SKM-1 treated with dmso at 0.1 percent for 144 hours (cell line): ENCODE measurements around the gene MYO16.

Experiments
- DNase-seq: peaks from one replicate; lab custom pipeline; 2025; ENCODE audit not compliant: unreplicated experiment; lab: John Stamatoyannopoulos, UW

Gene MYO16

GRCh38 chr13:108927615-108928014 is 298.2 kb downstream of the MYO16 start:
- DNase-seq = no peak

DNA sequence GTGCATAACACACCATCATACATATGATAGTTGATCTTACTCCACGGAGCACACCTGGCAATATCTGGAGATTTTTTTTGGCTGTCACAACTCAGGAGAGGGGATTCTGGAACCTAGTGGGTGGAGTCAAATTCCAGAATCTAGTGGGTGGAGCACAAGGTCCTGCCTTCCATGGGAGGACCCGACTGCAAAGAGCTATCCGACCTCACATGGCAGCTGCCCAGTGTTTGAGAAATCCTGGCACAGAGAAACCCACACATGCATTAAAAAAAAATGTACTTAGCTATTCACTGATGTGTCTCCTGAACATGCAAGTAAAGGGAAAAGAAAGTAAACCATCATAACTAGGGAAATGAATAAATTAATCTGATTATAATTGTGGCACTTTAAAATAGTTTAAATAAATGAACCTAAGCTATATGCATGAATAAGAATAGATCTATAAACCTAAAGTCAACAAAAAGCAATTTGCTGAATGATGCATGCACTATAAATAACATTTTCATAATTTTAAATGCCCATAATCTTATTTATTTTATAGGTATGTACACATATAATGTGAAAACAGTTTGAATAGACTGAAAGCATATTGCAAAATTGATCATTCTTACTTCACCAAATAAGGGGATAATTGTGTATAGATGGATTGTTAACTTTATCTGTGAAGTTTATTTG is 300.3 kb downstream of the MYO16 start:
- DNase-seq = no peak

DNA sequence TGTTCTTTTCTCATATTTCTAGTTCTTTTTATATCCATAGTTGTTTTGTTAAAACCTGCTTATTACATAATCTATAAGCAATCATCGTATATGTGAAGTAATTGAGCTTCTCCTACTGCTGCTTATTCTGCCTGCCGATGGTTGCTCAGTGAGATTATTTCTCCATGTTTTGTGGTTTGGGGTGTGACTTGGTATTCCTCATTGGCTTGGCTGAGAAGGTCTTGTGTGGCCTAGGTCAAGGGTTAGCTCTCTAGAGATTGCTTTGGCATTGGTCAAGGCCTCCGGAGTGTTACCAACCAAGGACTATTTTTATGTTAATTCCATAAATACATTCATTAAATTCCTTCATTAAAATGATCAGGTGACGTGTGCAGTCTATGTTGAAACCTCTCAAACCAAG is 302.8 kb downstream of the MYO16 start:
- peak; percentile 43 for DNase-seq

DNA sequence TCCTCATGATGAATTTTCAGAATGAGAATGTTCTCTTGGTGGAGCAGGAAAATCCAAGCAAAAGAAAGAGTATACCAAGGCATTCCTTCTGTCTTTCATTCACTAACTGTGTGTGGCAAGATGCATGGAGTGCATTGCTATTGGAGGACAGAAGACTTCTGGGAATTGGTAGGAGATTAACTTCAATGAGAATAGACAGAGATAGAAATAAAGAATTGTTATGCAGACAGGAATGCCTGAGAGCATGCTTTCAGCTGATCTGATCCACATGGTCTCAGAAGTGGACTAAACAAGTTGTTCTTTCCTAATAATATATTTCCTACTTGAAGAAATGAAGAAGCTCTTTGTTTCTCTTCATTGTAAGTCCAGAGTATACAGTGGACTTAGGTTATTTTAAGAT is 303.6 kb downstream of the MYO16 start:
- DNase-seq = no peak

DNA sequence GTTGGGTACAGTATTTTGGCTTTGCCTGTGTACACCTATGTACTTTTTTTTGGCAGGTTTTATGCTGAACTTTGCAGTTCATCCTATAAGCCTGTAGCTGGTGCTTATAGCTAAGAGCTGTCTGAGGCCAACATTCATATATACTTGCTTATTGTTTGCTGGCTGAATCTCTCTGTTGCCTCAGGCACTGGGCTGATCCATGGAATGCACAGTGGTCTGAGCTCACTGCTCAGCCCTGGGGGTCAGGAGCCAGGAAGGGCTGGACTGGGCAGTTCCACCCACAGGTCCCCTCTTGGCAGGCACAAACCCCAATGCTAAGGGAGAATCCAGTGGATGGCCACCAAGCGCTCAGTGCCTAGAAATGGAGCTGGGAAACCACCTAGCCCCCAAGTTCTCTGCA is 308.7 kb downstream of the MYO16 start:
- no peak for DNase-seq

DNA sequence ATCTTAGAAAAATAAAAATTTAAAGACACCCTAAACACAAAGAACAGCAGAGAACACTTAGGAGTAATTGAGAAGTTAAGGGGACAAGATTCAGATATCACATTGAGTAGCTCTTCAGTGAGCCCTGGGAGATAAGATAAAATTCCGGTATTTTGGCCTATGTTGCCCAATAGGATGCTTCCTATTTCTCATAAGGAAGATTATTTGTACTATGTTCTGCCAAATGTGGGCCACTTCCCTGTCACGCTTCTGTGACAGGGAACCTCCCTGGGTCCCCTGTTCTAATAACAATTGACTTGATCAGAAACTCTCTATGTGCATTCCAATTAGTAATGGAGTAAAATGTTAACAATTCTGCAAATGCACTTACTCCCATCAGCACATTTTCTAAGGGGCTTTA is 310.7 kb downstream of the MYO16 start:
- DNase-seq = no peak

DNA sequence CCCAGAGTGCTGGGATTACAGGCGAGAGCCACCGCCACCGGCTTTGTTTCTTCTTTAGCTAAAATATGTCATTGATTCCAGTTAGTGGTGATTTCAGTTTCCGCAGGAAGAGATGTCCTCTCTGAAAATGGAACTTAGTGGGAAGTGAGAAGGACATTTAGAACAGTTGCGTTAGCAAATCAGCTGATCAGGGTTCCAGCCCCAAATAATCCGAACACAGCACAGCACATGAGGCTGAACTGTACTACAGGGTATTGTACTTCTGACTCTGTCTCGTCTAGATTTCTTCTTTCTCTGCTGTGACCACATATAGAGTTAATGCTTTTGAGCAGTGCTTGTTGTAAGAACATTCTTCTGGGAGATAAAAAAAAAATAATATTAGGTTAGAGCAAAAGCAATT is 314.4 kb downstream of the MYO16 start:
- no peak for DNase-seq

DNA sequence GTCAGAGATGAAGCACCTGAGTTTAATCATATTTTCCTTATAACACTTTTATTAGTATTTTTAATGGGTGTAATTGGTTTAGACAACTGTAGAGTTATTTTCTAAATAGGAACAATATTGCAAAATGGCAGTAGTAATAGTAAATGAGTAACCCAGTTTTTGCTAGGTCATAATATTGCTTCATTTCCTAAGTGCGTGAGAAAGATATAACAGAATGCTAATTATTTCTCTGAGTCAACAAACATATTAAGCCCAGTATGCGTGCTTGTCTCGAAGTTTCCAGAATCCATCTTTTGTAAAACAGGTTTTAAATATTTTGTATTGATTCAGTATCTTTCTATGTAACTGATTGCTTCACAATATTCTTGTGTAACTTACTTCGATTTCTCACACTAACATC is 315.3 kb downstream of the MYO16 start:
- DNase-seq = no peak

DNA sequence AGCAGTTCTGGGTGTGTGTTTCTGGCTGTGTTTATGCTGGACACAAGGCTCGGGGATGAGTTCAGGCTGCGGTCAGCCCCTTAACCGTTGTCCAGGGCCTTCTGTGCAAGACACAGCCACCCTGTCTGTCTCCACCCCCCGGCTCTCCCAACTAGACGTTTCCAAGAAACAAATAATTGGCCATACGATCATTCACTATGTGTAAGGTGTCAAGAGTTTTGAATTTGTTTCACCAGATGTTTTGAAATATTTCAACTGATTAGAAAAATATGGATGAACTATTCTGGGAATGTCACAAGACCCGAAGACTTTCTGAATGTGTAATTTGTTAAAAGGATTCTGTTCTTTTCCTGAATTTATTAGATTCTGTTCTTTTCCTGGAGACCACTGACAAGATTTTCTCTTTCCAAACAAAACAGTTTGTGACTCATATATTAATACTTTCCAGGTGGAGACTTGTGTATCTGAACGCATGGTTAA is 318.2 kb downstream of the MYO16 start:
- no peak for DNase-seq

DNA sequence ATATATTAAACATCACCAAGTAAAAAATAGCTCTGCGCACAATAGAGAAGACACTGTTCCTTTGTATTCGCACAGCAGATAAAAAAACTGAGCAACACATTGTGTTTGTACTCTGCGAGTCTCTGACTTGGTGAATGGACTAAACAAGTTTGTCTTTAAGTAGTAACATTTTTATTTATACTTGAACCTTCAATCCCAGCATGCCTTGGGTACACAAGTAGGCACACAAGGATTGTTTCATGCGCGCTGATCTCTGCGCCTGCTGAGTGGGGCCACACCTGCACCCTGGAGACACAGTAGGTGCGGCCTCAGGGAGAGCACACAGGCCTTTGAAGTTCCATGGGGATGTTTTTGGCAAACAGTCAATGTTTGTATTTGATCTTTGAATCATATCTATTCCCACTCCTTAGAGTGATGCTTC is 318.9 kb downstream of the MYO16 start:
- no peak for DNase-seq

- no peak for DNase-seq
These were observed 321.1 kb downstream of the MYO16 start for GRCh38 chr13:108950333-108951010.

GRCh38 chr13:108955741-108956140 is 326.3 kb downstream of the MYO16 start:
- no peak for DNase-seq

DNA sequence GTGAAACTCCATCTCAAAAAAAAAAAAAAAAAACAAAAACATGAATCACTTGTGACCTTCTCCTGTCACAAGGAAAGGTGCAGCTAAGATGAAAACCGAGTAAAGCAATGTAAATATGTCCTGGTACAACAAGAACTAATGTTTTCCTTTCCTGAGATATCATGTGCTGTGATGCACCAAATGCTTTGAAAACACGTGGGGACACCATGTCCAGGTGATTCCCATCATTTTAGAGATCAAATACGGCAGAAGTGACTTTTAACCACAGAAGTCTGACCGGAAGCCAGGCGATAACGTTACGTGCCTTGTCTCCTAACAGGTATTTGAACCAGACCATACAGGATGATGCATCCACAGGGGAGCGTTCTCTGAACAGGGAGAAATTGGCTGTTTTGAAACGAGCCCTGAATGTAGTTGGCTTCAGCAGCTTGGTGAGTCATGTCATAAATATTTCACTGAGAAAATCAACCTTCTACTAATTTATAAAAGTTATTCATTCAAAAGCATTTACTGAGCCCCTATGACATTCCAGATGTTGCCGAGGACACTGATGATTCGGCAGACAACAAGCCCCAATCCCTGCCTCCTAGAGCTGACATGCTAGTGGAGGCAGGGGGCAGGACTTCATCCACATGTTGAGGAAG is 328.1 kb downstream of the MYO16 start:
- no peak for DNase-seq

DNA sequence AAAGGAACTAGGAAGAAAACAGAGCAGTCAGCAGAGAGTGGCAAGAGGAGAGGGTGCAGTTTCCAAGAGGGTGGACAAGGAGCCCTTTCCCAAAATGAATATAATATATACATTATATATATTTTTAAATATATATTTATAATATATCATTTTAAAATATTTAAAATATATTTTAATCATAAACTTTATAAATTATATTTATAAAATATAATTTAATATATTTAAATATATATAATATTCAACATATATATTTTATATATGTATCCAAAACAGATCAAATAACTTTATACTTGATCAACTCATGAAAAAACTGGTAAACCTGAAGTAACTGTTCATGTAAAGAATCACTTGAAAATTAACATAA is 328.6 kb downstream of the MYO16 start:
- no peak for DNase-seq

GRCh38 chr13:108959234-108959633 is 329.8 kb downstream of the MYO16 start:
- no peak for DNase-seq

GRCh38 chr13:108960006-108960405 is 330.6 kb downstream of the MYO16 start:
- DNase-seq = no peak

- peak; percentile 73 for DNase-seq
These were observed 332.2 kb downstream of the MYO16 start for GRCh38 chr13:108961542-108962125.

DNA sequence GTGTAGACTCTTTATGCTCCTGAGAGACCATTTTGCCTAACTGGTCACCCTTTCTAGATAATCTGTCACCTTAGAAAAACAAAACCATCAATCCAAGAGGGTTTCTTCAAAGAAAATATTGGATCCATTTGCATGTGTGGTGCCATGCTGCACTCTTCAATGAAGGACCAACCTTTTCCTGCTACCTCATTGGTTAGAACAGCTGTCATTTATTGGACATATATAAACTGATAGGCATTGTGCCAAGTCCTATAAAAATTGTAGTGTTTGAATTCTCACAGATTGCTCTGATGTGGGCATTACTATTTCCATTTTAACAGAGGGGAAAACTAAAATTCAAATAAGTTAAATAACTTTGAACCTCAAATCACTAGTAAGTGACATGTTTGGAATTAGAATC is 333.2 kb downstream of the MYO16 start:
- no peak for DNase-seq

DNA sequence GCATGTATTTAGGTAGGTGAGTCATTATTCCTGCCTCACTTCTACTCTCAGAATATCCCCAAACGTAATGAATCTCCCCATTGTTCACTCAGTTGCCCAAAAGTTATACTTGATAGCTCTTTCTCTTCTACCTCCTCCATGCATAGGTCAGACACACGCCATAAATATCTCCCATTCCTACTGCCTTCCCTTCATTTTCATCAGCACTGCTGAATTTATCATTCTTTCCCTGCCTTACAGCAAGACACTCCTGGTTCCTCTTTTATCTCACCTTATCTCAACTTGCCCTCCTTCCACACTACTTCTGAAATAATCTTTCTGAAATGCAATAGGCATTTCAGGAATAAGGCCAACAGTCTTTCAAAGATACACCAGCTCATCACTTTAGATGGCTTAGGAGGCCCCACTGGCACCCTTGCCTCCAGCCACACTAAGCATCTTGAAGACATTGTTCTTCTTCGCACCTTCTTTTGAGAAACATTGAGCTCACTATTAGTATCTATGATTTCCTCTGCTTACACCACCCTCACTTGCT is 333.9 kb downstream of the MYO16 start:
- no peak for DNase-seq

- no peak for DNase-seq
These were observed 334.6 kb downstream of the MYO16 start for GRCh38 chr13:108963846-108964600.

GRCh38 chr13:108964606-108965005 is 335.2 kb downstream of the MYO16 start:
- no peak for DNase-seq
